NCI-H2029 treated with DMSO at 0.1 percent for 48 hours (cell line): ENCODE results near the gene MYEOV.

Experiments used
- DNase-seq: peaks from one replicate; lab custom pipeline; 2025; lab: John Stamatoyannopoulos, UW

Gene MYEOV

GRCh38 chr11:69287968-69288882, 5.7 kb upstream of the MYEOV start:
- DNase-seq, result no peak

GRCh38 chr11:69288883-69289242, 5.1 kb upstream of the MYEOV start:
- DNase-seq, result no peak

- DNase-seq, result no peak
Observed at GRCh38 chr11:69290806-69291205, 3.1 kb upstream of the MYEOV start.

GRCh38 chr11:69291459-69292110, 2.4 kb upstream of the MYEOV start:
- DNase-seq, result no peak

GRCh38 chr11:69292221-69292648, 1.7 kb upstream of the MYEOV start:
- DNase-seq, result no peak

- no peak for DNase-seq
Observed at GRCh38 chr11:69293087-69293486, 868 bp upstream of the MYEOV start.

GRCh38 chr11:69294571-69295078, 670 bp downstream of the MYEOV start:
- DNase-seq, result no peak

GRCh38 chr11:69295079-69295994, 1.4 kb downstream of the MYEOV start:
- DNase-seq, result no peak

GRCh38 chr11:69295995-69296889, 2.3 kb downstream of the MYEOV start:
- no peak for DNase-seq

- no peak for DNase-seq
Observed at GRCh38 chr11:69296890-69297786, 3.2 kb downstream of the MYEOV start.

- no peak for DNase-seq
Observed at GRCh38 chr11:69297787-69298266, 3.9 kb downstream of the MYEOV start.

GRCh38 chr11:69298267-69299022, 4.5 kb downstream of the MYEOV start:
- no peak for DNase-seq

GRCh38 chr11:69299023-69299461, 5.1 kb downstream of the MYEOV start:
- no peak for DNase-seq

GRCh38 chr11:69299572-69299971, 5.6 kb downstream of the MYEOV start:
- no peak for DNase-seq

GRCh38 chr11:69300120-69301060, 6.4 kb downstream of the MYEOV start:
- no peak for DNase-seq

GRCh38 chr11:69301081-69301454, 7.1 kb downstream of the MYEOV start:
- no peak for DNase-seq

- DNase-seq, result no peak
Observed at GRCh38 chr11:69301455-69302401, 7.8 kb downstream of the MYEOV start.
